Keratinocyte (primary cell): ENCODE data around the gene IGBP1. TPM values are rescaled to one million over a fixed set of nuclear protein-coding genes. Genes with fewer than 3 reads are reported as not detected.

ENCODE experiments used
- DNase-seq: peaks from one replicate; pipeline ENCODE4 v3.0.0-alpha.2; 2011; ENCODE audit warnings: low read depth, missing footprints, low spot score
- FAIRE-seq: peaks from 2 replicates; lab custom pipeline; 2011; peaks lifted over from hg19 to GRCh38; lab: Jason Lieb, UNC
- H2AFZ ChIP-seq: 2 replicates; pipeline ENCODE4 v1.6.0; 2012; ENCODE audit warnings: low read length, control low read depth, inconsistent platforms; ENCODE audit not compliant: control insufficient read depth
- H3K27ac ChIP-seq: 2 replicates; pipeline ENCODE4 v1.5.1; 2011; ENCODE audit warnings: low read length; ENCODE audit not compliant: control insufficient read depth, insufficient read depth
- H3K27me3 ChIP-seq: 3 replicates; pipeline ENCODE4 v1.6.0; 2011; ENCODE audit warnings: low read length; ENCODE audit not compliant: control insufficient read depth, insufficient read depth; ENCODE audit errors: extremely low read depth
- H3K36me3 ChIP-seq, 2 experiments: 2 replicates in 1 of 2; 3 replicates in 1 of 2; pipeline ENCODE4 v1.5.1; 2011; ENCODE audit warnings: low read length in 2 of 2, mild to moderate bottlenecking in 1 of 2; ENCODE audit not compliant: control insufficient read depth in 2 of 2, insufficient read depth in 2 of 2; ENCODE audit errors: extremely low read depth in 1 of 2
- H3K4me1 ChIP-seq: 3 replicates; pipeline ENCODE4 v1.5.1; 2011; ENCODE audit warnings: low read length; ENCODE audit not compliant: control insufficient read depth, insufficient read depth; ENCODE audit errors: extremely low read depth
- H3K4me2 ChIP-seq: 3 replicates; pipeline ENCODE4 v1.6.0; 2011; ENCODE audit warnings: low read depth, low read length; ENCODE audit not compliant: control insufficient read depth, insufficient read depth; ENCODE audit errors: extremely low read depth
- H3K4me3 ChIP-seq, 3 experiments: fragments of 200-600 bp in 1 of 3; sonication (generic) in 1 of 3; 2 replicates in 2 of 3; 3 replicates in 1 of 3; pipeline ENCODE4 v1.5.1; 2011 to 2016; ENCODE audit warnings: low read length in 3 of 3, mild to moderate bottlenecking in 3 of 3, control low read depth in 2 of 3, inconsistent platforms in 1 of 3, low read depth in 1 of 3, mixed read lengths in 1 of 3, mixed run types in 1 of 3, moderate library complexity in 1 of 3; ENCODE audit not compliant: control insufficient read depth in 2 of 3, insufficient read depth in 2 of 3; ENCODE audit errors: extremely low read depth in 1 of 3
- H3K79me2 ChIP-seq: 2 replicates; pipeline ENCODE4 v1.6.0; 2012; ENCODE audit warnings: low read length; ENCODE audit not compliant: control insufficient read depth, insufficient read depth
- H3K9ac ChIP-seq: 3 replicates; pipeline ENCODE4 v1.6.0; 2011; ENCODE audit warnings: low read length; ENCODE audit not compliant: control insufficient read depth, insufficient read depth; ENCODE audit errors: extremely low read depth
- H3K9me1 ChIP-seq: 3 replicates; pipeline ENCODE4 v1.6.0; 2011; ENCODE audit warnings: low read length; ENCODE audit not compliant: control insufficient read depth, insufficient read depth; ENCODE audit errors: extremely low read depth
- H3K9me3 ChIP-seq: 2 replicates; pipeline ENCODE4 v1.5.1; 2012; ENCODE audit warnings: low read depth, low read length; ENCODE audit not compliant: control insufficient read depth
- H4K20me1 ChIP-seq: 3 replicates; pipeline ENCODE4 v1.6.0; 2011; ENCODE audit warnings: low read length; ENCODE audit not compliant: control insufficient read depth, insufficient read depth; ENCODE audit errors: extremely low read depth
- CTCF ChIP-seq, 3 experiments: IDR thresholded peaks in 1 of 3; conservative IDR thresholded peaks in 1 of 3; optimal IDR thresholded peaks in 1 of 3; 2 replicates in 2 of 3; 3 replicates in 1 of 3; pipeline versions ENCODE3 to v1.5.1; 2011; ENCODE audit warnings: low read length in 3 of 3, mild to moderate bottlenecking in 3 of 3, moderate library complexity in 2 of 3, control low read depth in 1 of 3, inconsistent platforms in 1 of 3; ENCODE audit not compliant: insufficient read depth in 2 of 3; ENCODE audit errors: extremely low read depth in 1 of 3
- EZH2 ChIP-seq: IDR thresholded peaks from one replicate; pipeline ENCODE4 v1.6.1; 2012; ENCODE audit warnings: inconsistent platforms, mild to moderate bottlenecking, low read length, moderate library complexity
- dilution Hi-C: fragments of 300-500 bp; cut with MboI; formaldehyde crosslinking; loops from one replicate; pipeline ENCODE4 v1.7.0; 2020; ENCODE audit warnings: low sequenced_read_pairs; ENCODE audit not compliant: extremely low pct_ligation_motif_present
- polyA plus RNA-seq, 5 experiments: library from polyadenylated mRNA; depleted of rRNA in 3 of 5; stranded (reverse) in 3 of 5; stranded (forward) in 1 of 5; unstranded in 1 of 5; fragments of >200 nt; gene quantifications; 1 replicate in 1 of 5; 2 replicates in 3 of 5; 3 replicates in 1 of 5; pipeline versions ENCODE4 v1.2.1 to v1.2.3, GENCODE V29; 2011 to 2012; ENCODE audit warnings: missing spikeins in 2 of 5, low read depth in 1 of 5, low replicate concordance in 1 of 5

Gene IGBP1
- polyA plus RNA-seq, 1 donor (not counting 4 experiments of a cell fraction or from before 2014, with no cell fraction given), result 65.5 TPM

GRCh38 chrX:70089604-70090297, 43.5 kb upstream of the IGBP1 start:
- no peaks in the 10 kb centered on the region for H4K20me1 ChIP-seq
- dilution Hi-C loops, result no loop called here
- no peak for DNase-seq
- no peaks in the 10 kb centered on the region for H3K9me1 ChIP-seq
- H3K4me3 ChIP-seq, result no peak overlapping the region
- no peaks in the 10 kb centered on the region for H3K79me2 ChIP-seq
- H2AFZ ChIP-seq, result no peak overlapping the region
- no peak overlapping the region for H3K4me2 ChIP-seq
- no peak overlapping the region for H3K27ac ChIP-seq
- H3K9me3 ChIP-seq, result no peaks in the 10 kb centered on the region
- H3K27me3 ChIP-seq, result no peaks in the 10 kb centered on the region
- H3K4me1 ChIP-seq, result no peaks in the 10 kb centered on the region
- no peaks in the 10 kb centered on the region for H3K36me3 ChIP-seq
- no peak for FAIRE-seq
- H3K9ac ChIP-seq, result no peak overlapping the region
- TF ChIP-seq CTCF (optimal IDR thresholded peaks at IDR 0.05 in 1 of 3, IDR thresholded peaks at IDR 0.05 in 1 of 3, conservative IDR thresholded peaks at IDR 0.05 in 1 of 3; ENCODE audit: extremely low read depth in 1 of 3, insufficient read depth in 2 of 3, low read length in 3 of 3) (no peak), EZH2 (no peak)

- dilution Hi-C loops, result no loop called here
- H2AFZ ChIP-seq, result no peak overlapping the region
- H3K4me2 ChIP-seq, result no peak overlapping the region
- no peak for TF ChIP-seq CTCF (optimal IDR thresholded peaks at IDR 0.05 in 1 of 3, IDR thresholded peaks at IDR 0.05 in 1 of 3, conservative IDR thresholded peaks at IDR 0.05 in 1 of 3; ENCODE audit: extremely low read depth in 1 of 3, insufficient read depth in 2 of 3, low read length in 3 of 3)
- no peak for TF ChIP-seq EZH2
- H3K9me1 ChIP-seq, result no peaks in the 10 kb centered on the region
- no peak overlapping the region for H3K27ac ChIP-seq
- H4K20me1 ChIP-seq, result no peaks in the 10 kb centered on the region
- DNase-seq (no peak), FAIRE-seq (no peak)
- H3K36me3 ChIP-seq, result no peaks in the 10 kb centered on the region
- H3K9ac ChIP-seq, result no peak overlapping the region
- H3K9me3 ChIP-seq, result no peaks in the 10 kb centered on the region
- H3K4me3 ChIP-seq, result no peak overlapping the region
- no peaks in the 10 kb centered on the region for H3K27me3 ChIP-seq
- no peaks in the 10 kb centered on the region for H3K4me1 ChIP-seq
- no peaks in the 10 kb centered on the region for H3K79me2 ChIP-seq
Observed at GRCh38 chrX:70092247-70092646, 41.0 kb upstream of the IGBP1 start.
